Thyroid gland (tissue), 4 donors: ENCODE data around the gene TRIM45.

ENCODE experiments used
- POLR2A ChIP-seq, 2 donors: fragments of 450-650 bp; IDR thresholded peaks; one replicate each; pipeline ENCODE4 v1.6.1; 2017; ENCODE audit warnings: antibody characterized with exemption in 2 of 2, mild to moderate bottlenecking in 2 of 2, moderate library complexity in 1 of 2
- TF ChIP-seq, protein P1 (sequence below), 6 experiments: fragments of 200-600 bp in 3 of 6; fragments of 450-650 bp in 3 of 6; sonication (generic) in 3 of 6; IDR thresholded peaks; one replicate each; pipeline ENCODE4 v1.5.1; 2016 to 2019; ENCODE audit warnings: antibody characterized with exemption in 6 of 6, mild to moderate bottlenecking in 2 of 6, inconsistent platforms in 1 of 6, moderate library complexity in 1 of 6

- TF ChIP-seq, protein P1, sequence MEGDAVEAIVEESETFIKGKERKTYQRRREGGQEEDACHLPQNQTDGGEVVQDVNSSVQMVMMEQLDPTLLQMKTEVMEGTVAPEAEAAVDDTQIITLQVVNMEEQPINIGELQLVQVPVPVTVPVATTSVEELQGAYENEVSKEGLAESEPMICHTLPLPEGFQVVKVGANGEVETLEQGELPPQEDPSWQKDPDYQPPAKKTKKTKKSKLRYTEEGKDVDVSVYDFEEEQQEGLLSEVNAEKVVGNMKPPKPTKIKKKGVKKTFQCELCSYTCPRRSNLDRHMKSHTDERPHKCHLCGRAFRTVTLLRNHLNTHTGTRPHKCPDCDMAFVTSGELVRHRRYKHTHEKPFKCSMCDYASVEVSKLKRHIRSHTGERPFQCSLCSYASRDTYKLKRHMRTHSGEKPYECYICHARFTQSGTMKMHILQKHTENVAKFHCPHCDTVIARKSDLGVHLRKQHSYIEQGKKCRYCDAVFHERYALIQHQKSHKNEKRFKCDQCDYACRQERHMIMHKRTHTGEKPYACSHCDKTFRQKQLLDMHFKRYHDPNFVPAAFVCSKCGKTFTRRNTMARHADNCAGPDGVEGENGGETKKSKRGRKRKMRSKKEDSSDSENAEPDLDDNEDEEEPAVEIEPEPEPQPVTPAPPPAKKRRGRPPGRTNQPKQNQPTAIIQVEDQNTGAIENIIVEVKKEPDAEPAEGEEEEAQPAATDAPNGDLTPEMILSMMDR (IDR thresholded peaks at IDR 0.05), result no peak
- peak in 1 of 2 donors; percentile 25 for TF ChIP-seq POLR2A (IDR thresholded peaks at IDR 0.05)
Measured at GRCh38 chr1:117093091-117093534, 28.4 kb downstream of the TRIM45 start.
